ENCODE data around the gene LRRC73. TPM values are rescaled to one million over a fixed set of nuclear protein-coding genes. Genes with fewer than 3 reads are reported as not detected.

LRRC73 gene
- total RNA-seq: 1.6 TPM

GRCh38 chr6:43509984-43510826 is at the start of gene LRRC73:
TSS of gene LRRC73 (minus strand) at chr6:43510346. CDS start at chr6:43509785, 561 bp downstream.

GRCh38 chr6:43516697-43517504 is 6.8 kb upstream of the LRRC73 start, which contains the start of the genes POLR1C and YIPF3:
TSS of gene POLR1C (plus strand) at chr6:43517089. CDS start at chr6:43517110, 21 bp downstream.
TSS of gene YIPF3 (minus strand) at chr6:43516926. CDS start at chr6:43516807, 119 bp downstream.

GRCh38 chr6:43477235-43478007 is 32.7 kb downstream of the LRRC73 start, which contains the start of gene TJAP1:
TSS of gene TJAP1 (plus strand) at chr6:43477570. CDS start at chr6:43499002, 21,432 bp downstream.

Small RNA genes lying within 50 kb of the gene (small RNA-seq; reads per million reads assigned to genes)
- not detected for gene RF00426 (ENCODE audit: low replicate concordance)
- gene RNU6-1113P (ENCODE audit: low replicate concordance): not detected

Other genes starting within 250 kb of the LRRC73 start
- 0.18 TPM for gene SLC22A7, start 212.1 kb downstream of the LRRC73 start, total RNA-seq
- gene CRIP3, start 201.5 kb downstream of the LRRC73 start, total RNA-seq: 2.6 TPM
- gene ZNF318, start 140.7 kb downstream of the LRRC73 start, total RNA-seq: 15.3 TPM
- gene ABCC10, start 82.8 kb downstream of the LRRC73 start, total RNA-seq: 18.5 TPM
- 1.3 TPM for gene DLK2, start 54.8 kb downstream of the LRRC73 start, total RNA-seq
- gene TJAP1, start 32.8 kb downstream of the LRRC73 start, total RNA-seq: 25.9 TPM
- 83.7 TPM for gene YIPF3, start 6.6 kb upstream of the LRRC73 start, total RNA-seq
- 28.6 TPM for gene POLR1C, start 6.7 kb upstream of the LRRC73 start, total RNA-seq
- gene XPO5, start 65.7 kb upstream of the LRRC73 start, total RNA-seq: 27.6 TPM
- 16.2 TPM for gene POLH, start 65.8 kb upstream of the LRRC73 start, total RNA-seq
- gene GTPBP2, start 118.9 kb upstream of the LRRC73 start, total RNA-seq: 37.1 TPM
- 20.3 TPM for gene MAD2L1BP, start 125.5 kb upstream of the LRRC73 start, total RNA-seq
- 1.2 TPM for gene RSPH9, start 134.7 kb upstream of the LRRC73 start, total RNA-seq
- gene MRPS18A, start 177.4 kb upstream of the LRRC73 start, total RNA-seq: 54.2 TPM